ENCODE results near the gene SIT1.

- TF ChIP-seq CTCF (IDR thresholded peaks at IDR 0.05) (no peak), POLR2A (IDR thresholded peaks at IDR 0.05) (no peak)
These were observed 23.3 kb upstream of the SIT1 start for GRCh38 chr9:35674025-35674361.

Data from testis (tissue), 2 donors.